Transverse colon (tissue), 4 donors: ENCODE measurements around the gene LRP1B.

Source experiments
- CTCF ChIP-seq, 5 experiments: fragments of 200-600 bp in 3 of 5; fragments of 450-650 bp in 2 of 5; sonication (generic) in 3 of 5; IDR thresholded peaks; 1 replicate in 2 of 5; 2 replicates in 3 of 5; pipeline ENCODE4 v1.5.1; 2016 to 2017; ENCODE audit warnings: antibody characterized with exemption in 5 of 5, inconsistent platforms in 3 of 5, mild to moderate bottlenecking in 2 of 5, moderate library complexity in 1 of 5
- POLR2A ChIP-seq: fragments of 450-650 bp; IDR thresholded peaks from one replicate; pipeline ENCODE4 v1.6.1; 2016; ENCODE audit warnings: antibody characterized with exemption, mild to moderate bottlenecking, moderate library complexity
- POLR2AphosphoS5 ChIP-seq, 3 donors: sonication (generic); formaldehyde crosslinking; IDR thresholded peaks; one replicate each; pipeline ENCODE4 v1.6.1; 2016; ENCODE audit warnings: antibody characterized with exemption in 3 of 3

GRCh38 chr2:141805302-141805701 is 325.5 kb downstream of the LRP1B start:
- TF ChIP-seq CTCF (IDR thresholded peaks at IDR 0.05) (no peak), POLR2A (no peak), POLR2AphosphoS5 (IDR thresholded peaks at IDR 0.05) (no peak)
